HepG2 (cell line): ENCODE results near the gene EFEMP2. TPM values are rescaled to one million over a fixed set of nuclear protein-coding genes. Genes with fewer than 3 reads are reported as not detected.
A peak's percentile ranks its signal among the peaks of the same experiment; 100 is the strongest.

ENCODE experiments used
- IKZF4 ChIP-seq: sonication (generic); formaldehyde crosslinking; IDR thresholded peaks from 2 replicates; pipeline ENCODE4 v1.5.1; 2020; ENCODE audit warnings: borderline replicate concordance, mild to moderate bottlenecking, low read depth, missing genetic modification reagents; ENCODE audit errors: not compliant biosample characterization
- KDM5A ChIP-seq: fragments of 200-600 bp; sonication (generic); IDR thresholded peaks from 2 replicates; pipeline ENCODE4 v1.7.0; 2018; ENCODE audit warnings: antibody characterized with exemption, mild to moderate bottlenecking, low read length, borderline replicate concordance
- MTERF4 ChIP-seq: sonication (generic); formaldehyde crosslinking; IDR thresholded peaks from 2 replicates; pipeline ENCODE4 v1.8.0; 2023; ENCODE audit warnings: mild to moderate bottlenecking, missing genetic modification reagents
- MYC ChIP-seq: sonication (generic); formaldehyde crosslinking; IDR thresholded peaks from 2 replicates; pipeline ENCODE4 v1.9.0; 2021; ENCODE audit warnings: missing genetic modification reagents, borderline replicate concordance
- NR2F1 ChIP-seq, 2 experiments: fragments of 450-650 bp in 1 of 2; formaldehyde crosslinking in 1 of 2; IDR thresholded peaks; 2 replicates each; pipeline versions ENCODE4 v1.5.0 to v1.6.1; 2016 to 2020; ENCODE audit warnings: mild to moderate bottlenecking in 1 of 2, missing compliant biosample characterization in 1 of 2, missing genetic modification reagents in 1 of 2, moderate library complexity in 1 of 2
- SNAPC5 ChIP-seq: sonication (generic); formaldehyde crosslinking; IDR thresholded peaks from 2 replicates; pipeline ENCODE4 v1.8.1; 2023; ENCODE audit warnings: mild to moderate bottlenecking, missing genetic modification reagents, borderline replicate concordance
- TCF7 ChIP-seq: sonication (generic); IDR thresholded peaks from 2 replicates; pipeline ENCODE4 v1.6.1; 2016; ENCODE audit warnings: antibody characterized with exemption, low read depth
- ZBTB14 ChIP-seq: sonication (generic); formaldehyde crosslinking; IDR thresholded peaks from 2 replicates; pipeline ENCODE4 v1.4.0; 2020; ENCODE audit warnings: missing genetic modification reagents
- ZBTB4 ChIP-seq: sonication (generic); formaldehyde crosslinking; IDR thresholded peaks from 2 replicates; pipeline ENCODE4 v1.4.0; 2020; ENCODE audit warnings: missing genetic modification reagents, mild to moderate bottlenecking, borderline replicate concordance
- ZFAT ChIP-seq: sonication (generic); formaldehyde crosslinking; conservative IDR thresholded peaks from 2 replicates; pipeline ENCODE4 v1.8.1; 2023; ENCODE audit warnings: missing genetic modification reagents, inconsistent platforms
- ZFP1 ChIP-seq: IDR thresholded peaks from 2 replicates; pipeline ENCODE4 v1.6.1; 2016
- ZMAT3 ChIP-seq: sonication (generic); formaldehyde crosslinking; conservative IDR thresholded peaks from 2 replicates; pipeline ENCODE4 v1.7.0; 2021; ENCODE audit warnings: missing genetic modification reagents
- ZNF136 ChIP-seq: sonication (generic); formaldehyde crosslinking; IDR thresholded peaks from 2 replicates; pipeline ENCODE4 v1.8.1; 2022; ENCODE audit warnings: low read depth, mild to moderate bottlenecking, moderate library complexity, missing genetic modification reagents
- ZNF607 ChIP-seq: sonication (generic); formaldehyde crosslinking; IDR thresholded peaks from 2 replicates; pipeline ENCODE4 v1.5.1; 2020; ENCODE audit warnings: missing genetic modification reagents, mild to moderate bottlenecking, borderline replicate concordance
- ZNF784 ChIP-seq: sonication (generic); formaldehyde crosslinking; IDR thresholded peaks from 2 replicates; pipeline ENCODE4 v1.5.1; 2020; ENCODE audit warnings: missing genetic modification reagents, mild to moderate bottlenecking, borderline replicate concordance
- ZSCAN9 ChIP-seq: IDR thresholded peaks from 2 replicates; pipeline ENCODE4 v1.6.1; 2016; ENCODE audit warnings: borderline replicate concordance
- polyA plus RNA-seq, 8 experiments: library from polyadenylated mRNA; depleted of rRNA in 3 of 8; stranded (reverse) in 7 of 8; unstranded in 1 of 8; fragments of >200 nt; fragmentation: Illumina TruSeq in 4 of 8; extraction: Trizol in 4 of 8; gene quantifications; 2 replicates each; pipeline versions ENCODE4 v1.2.1 to v1.2.3, GENCODE V29; 2011 to 2016; ENCODE audit warnings: low read depth in 4 of 8, missing spikeins in 1 of 8, mixed read lengths in 1 of 8; ENCODE audit not compliant: insufficient read depth in 1 of 8
- total RNA-seq, 5 experiments: library from RNA; depleted of rRNA; stranded (reverse); fragments of >200 nt; fragmentation: Illumina TruSeq; extraction: Trizol; gene quantifications; 2 replicates each; pipeline ENCODE4 v1.2.3, GENCODE V29; 2016; ENCODE audit warnings: low read depth in 1 of 5
- TF ChIP-seq, protein P1 (sequence below): IDR thresholded peaks from 2 replicates; pipeline ENCODE4 v1.4.0; 2020; ENCODE audit warnings: mild to moderate bottlenecking, missing genetic modification reagents

The EFEMP2 gene
- total and polyA plus RNA-seq, 2 of the 13 experiments (the other 11 are each of a cell fraction or from before 2014, with no cell fraction given), result 7.4 to 29.7 TPM

- TF ChIP-seq ZSCAN9 (0 out of 2 replicates have a peak, but pooled peaks have one; percentile 23), TCF7 (no peak), MTERF4 (CRISPR knock-in tag) (peak; percentile 10; the same call in 1 of the 2 replicates), SNAPC5 (CRISPR knock-in tag) (no peak), ZNF784 (CRISPR knock-in tag) (no peak), IKZF4 (no peak), ZFP1 (CRISPR knock-in tag) (no peak), ZBTB4 (no peak), KDM5A (peak; percentile 79; the same call in 1 of the 2 replicates), ZNF607 (no peak), NR2F1 (CRISPR knock-in tag; IDR thresholded peaks at IDR 0.05) (no peak), ZFAT (0 out of 2 replicates have a peak, but pooled peaks have one; percentile 53), ZNF136 (CRISPR knock-in tag) (no peak), ZMAT3 (CRISPR knock-in tag) (no peak), ZBTB14 (no peak), MYC (CRISPR knock-in tag) (peak; percentile 59; the same call in 1 of the 2 replicates)
- TF ChIP-seq, protein P1, sequence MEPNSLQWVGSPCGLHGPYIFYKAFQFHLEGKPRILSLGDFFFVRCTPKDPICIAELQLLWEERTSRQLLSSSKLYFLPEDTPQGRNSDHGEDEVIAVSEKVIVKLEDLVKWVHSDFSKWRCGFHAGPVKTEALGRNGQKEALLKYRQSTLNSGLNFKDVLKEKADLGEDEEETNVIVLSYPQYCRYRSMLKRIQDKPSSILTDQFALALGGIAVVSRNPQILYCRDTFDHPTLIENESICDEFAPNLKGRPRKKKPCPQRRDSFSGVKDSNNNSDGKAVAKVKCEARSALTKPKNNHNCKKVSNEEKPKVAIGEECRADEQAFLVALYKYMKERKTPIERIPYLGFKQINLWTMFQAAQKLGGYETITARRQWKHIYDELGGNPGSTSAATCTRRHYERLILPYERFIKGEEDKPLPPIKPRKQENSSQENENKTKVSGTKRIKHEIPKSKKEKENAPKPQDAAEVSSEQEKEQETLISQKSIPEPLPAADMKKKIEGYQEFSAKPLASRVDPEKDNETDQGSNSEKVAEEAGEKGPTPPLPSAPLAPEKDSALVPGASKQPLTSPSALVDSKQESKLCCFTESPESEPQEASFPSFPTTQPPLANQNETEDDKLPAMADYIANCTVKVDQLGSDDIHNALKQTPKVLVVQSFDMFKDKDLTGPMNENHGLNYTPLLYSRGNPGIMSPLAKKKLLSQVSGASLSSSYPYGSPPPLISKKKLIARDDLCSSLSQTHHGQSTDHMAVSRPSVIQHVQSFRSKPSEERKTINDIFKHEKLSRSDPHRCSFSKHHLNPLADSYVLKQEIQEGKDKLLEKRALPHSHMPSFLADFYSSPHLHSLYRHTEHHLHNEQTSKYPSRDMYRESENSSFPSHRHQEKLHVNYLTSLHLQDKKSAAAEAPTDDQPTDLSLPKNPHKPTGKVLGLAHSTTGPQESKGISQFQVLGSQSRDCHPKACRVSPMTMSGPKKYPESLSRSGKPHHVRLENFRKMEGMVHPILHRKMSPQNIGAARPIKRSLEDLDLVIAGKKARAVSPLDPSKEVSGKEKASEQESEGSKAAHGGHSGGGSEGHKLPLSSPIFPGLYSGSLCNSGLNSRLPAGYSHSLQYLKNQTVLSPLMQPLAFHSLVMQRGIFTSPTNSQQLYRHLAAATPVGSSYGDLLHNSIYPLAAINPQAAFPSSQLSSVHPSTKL (CRISPR knock-in tag), result no peak; the same call in 1 of the 2 replicates
Measured at GRCh38 chr11:65856689-65857499, 15.7 kb downstream of the EFEMP2 start (continued).
